Activated T-cell treated with anti-CD3 and anti-CD28 coated beads, Interleukin-2, amount 50 U/mL, for 48 hours (primary cell): Measurements from ENCODE around the gene GPX8.

Source experiments
- DNase-seq, 2 experiments: peaks; one replicate each; pipeline ENCODE4 v3.0.0-alpha.2; 2020

The GPX8 gene

GRCh38 chr5:55172937-55173686 lies 13.1 kb downstream of the GPX8 start, which contains the start of gene CDC20B:
TSS of gene CDC20B (minus strand) at chr5:55173177. CDS start at chr5:55173000, 177 bp downstream.
- peak; percentile 80 to 84 for DNase-seq

- DNase-seq = no peak
These were observed 13.8 kb downstream of the GPX8 start for GRCh38 chr5:55173687-55174230.

- no peak for DNase-seq
These were observed 15.8 kb downstream of the GPX8 start for GRCh38 chr5:55175781-55176175.

- DNase-seq = peak; percentile 47 to 54
These were observed 16.3 kb downstream of the GPX8 start for GRCh38 chr5:55176176-55176818.

DNA sequence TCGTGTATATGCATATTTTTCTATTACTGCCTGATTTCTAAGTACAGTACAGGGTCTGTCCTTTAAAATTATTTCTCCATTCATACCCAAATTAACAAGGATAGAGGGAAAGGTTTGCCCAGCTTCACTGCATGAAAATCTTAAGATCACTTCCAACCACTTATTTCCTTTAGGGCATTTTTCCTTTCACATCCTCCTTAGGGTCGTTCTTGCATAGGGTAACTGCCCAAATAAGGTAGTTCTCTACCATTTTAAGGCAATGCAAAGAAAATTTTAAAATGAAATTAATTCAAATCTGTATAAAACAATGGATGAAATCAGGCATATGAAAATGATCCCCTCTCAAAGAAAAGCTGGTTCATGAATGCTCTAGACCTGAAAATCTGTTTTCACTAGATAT lies 17.1 kb downstream of the GPX8 start:
- DNase-seq = no peak

DNA sequence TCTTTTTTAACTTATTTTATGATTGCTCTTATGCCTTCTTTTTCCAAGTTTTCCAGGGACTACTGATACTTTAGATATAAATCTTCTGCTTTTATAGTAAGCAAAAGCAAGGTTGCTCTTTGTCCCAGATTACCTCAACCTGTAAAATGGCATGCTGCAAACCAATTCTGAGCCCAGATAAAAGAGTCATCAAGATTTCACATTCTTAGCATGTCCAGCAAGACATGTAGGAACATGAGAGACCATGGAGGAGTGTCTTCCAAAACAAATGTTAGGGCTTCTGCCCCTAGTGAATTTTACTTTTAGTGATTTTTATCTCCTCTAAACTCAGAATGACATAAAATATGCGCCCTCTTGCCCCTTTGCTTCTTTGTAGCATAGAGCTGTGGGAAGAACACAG lies 20.0 kb downstream of the GPX8 start:
- no peak for DNase-seq

- DNase-seq = no peak
These were observed 27.4 kb downstream of the GPX8 start for GRCh38 chr5:55187370-55187769.

DNA sequence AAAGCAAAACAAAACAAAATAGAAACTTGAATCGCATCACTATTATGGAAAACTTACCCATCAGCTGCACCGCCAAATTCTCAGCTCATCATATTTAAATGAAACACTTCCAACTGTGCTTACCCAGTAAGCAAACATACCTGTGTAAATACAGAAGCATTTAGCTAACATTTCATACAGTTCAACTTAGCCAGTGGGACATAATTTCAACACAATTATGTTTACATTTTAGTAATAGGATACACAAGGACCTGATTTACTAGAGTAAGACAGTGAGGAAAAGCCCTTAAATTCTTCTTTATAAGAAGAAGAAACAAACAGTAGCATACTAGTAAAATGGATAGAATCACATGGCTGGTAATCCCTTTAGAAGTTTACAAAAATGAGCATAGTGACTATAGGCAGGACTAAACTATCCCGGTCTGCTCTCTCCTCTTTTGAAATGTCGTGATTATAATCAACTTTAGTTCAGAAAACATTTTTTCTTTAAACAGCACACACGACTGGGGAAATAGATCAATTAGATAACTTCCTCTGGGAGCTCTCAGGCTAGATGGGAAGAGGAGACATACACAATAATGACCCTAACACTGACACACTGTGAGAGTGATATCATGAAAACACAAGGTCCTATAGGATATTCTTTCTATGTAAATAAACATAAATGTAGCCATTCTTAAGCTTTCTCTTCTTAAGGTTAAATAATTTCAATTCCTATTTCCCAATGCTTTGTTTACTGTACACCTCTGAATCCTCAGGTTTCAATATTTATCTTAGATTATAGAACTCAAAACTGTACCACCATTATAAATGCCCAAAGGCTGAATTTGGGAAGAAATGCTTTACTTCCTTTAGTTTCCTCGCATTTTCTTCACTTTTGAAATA lies 28.9 kb downstream of the GPX8 start:
- DNase-seq = no peak

GRCh38 chr5:55191165-55191564 lies 31.2 kb downstream of the GPX8 start:
- no peak for DNase-seq

DNA sequence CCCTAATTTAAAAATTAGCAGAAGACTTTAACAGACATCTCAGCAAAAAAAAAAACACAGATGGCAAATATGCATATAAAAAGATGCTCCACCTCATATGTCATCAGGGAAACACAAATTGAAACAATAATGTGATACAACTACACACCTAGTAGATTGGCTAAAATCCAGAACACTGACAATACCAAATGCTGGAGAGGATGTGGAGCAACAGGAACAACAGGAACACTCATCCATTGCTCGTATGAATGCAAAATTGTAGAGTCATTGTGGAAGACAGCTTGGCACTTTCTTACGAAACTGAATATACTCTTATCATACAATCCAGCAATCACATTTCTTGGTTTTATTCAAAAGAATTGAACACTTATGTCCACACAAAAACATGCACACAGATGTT lies 45.0 kb downstream of the GPX8 start:
- no peak for DNase-seq

GRCh38 chr5:55211184-55211874 lies 51.4 kb downstream of the GPX8 start:
- no peak for DNase-seq
